NCI-H2029 (cell line): ENCODE measurements around the gene IGF2R.

ENCODE experiments used
- DNase-seq: peaks from one replicate; lab custom pipeline; 2025; lab: John Stamatoyannopoulos, UW

Gene IGF2R

DNA sequence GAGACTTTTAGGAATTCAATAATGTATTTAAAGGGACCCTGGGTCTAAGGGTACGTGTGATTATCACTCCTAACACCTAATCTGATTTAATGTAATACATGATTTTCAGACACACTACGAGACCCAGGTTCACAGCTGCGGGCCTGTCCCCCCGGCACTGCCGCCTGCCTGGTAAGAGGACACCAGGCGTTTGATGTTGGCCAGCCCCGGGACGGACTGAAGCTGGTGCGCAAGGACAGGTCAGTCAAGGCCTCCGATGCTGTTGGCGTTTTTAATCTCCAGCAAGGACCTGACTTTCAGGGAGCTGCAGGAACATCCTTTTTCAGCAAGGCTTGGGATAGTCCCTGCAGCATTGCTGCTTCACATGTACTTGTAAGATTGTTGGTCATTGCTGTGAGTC lies 58.2 kb downstream of the IGF2R start:
- DNase-seq, result no peak

DNA sequence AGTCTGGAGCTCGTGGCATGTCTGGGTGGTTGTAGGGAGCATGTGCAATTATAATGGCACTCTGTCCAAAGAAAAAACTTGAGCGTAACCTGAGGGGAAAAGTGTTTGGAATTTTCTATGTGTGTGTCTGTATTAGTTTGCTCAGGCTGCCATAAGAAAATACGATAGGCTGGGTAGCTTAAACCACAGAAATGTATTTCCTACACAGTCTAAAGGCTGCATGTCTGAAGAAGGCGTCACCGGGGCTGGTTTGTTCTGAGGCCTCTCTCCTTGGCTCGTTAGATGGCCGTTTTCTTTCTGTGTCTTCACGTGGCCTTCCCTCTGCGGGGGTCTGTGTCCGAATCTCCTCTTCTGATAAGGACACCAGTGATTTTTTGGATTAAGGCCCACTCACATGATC lies 59.0 kb downstream of the IGF2R start:
- no peak for DNase-seq

DNA sequence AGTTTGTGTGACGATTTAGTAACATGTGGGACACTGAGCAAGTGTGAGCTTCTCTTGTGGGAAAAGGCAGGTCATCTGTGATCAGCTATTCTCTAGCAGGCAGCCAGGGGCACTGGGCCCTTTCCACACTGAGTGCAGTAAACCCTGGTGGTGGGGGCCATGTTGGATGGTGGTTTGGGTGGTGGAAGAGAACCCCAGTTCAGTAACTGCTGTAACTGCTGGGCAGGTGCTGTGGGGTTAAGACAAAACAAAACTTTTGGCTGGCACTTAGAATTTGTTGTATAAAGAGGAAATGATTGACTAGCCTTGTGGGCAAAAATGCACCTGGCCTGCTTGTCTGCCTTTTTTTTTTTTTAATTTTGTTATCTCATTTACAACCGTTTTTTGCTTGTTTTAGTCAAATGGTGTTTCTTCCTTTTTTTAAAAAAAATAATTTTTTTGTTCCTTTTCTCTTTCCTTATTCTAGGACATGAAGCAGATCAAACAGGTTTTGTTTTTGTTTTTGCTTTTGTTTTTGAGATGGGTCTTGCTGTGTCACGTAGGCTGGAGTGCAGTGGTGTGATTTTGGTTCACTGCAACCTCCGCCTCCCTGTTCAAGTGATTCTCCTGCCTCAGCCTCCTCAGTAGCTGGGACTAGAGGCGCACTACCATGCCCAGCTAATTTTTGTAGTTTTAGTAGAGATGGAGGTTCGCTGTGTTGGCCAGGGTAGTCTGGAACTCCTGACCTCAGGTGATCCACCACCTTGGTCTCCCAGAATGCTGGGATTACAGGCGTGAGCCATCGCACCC lies 59.8 kb downstream of the IGF2R start:
- no peak for DNase-seq

DNA sequence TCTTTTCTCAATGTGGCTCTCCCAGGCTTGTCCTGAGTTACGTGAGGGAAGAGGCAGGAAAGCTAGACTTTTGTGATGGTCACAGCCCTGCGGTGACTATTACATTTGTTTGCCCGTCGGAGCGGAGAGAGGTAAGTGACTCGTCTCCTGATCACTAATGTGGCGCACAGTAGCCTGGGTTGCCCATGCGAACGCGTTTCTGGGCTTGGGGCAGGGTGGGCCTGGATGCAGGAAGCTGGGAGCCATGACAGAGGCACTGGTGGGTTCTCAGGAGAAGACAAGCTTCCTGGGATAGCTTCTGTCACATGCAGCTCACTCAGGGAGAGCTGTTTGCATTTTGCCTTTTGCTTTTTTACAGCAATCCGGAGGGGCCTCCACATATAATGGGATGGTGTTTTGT lies 60.6 kb downstream of the IGF2R start:
- no peak for DNase-seq

DNA sequence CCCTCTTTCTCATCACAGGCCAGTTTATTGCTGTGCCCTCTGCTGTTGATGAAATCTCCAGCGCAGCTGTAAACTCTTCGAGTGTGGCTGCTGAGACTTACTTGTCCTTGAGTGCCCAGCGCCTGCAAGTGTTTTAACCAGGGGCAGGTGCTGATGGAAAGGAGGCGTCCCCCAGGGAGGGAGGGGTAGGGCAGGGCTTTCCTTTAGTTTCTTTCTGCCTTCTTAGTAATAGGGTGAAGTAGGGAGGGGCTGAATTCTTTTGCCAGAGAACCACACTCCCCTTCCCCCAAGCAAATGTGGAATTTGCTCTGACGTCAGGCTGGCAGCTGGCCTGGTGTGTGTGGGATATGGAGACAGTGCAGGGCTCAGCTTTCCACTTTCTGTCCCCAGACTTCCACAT lies 61.2 kb downstream of the IGF2R start:
- peak; percentile 88 for DNase-seq

DNA sequence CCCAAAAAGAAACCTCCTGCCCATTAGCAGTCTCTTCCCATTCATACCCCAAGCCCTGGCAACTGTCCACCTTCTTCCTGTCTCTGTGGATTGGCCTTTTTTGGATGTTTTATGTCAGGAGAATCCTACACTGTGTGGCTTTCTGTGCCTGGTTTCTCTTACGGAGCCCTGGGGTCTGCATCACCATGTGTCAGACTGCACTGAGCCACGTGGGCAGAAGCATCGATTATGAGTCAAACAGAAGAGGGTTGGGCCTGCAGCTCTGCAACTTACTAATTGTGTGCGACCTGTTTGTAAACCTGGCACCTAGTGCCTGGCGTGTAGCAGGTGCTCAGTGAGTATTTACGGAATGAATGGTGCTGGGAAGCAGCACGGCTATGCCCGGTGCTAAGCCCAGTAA lies 62.6 kb downstream of the IGF2R start:
- DNase-seq, result peak; percentile 18

DNA sequence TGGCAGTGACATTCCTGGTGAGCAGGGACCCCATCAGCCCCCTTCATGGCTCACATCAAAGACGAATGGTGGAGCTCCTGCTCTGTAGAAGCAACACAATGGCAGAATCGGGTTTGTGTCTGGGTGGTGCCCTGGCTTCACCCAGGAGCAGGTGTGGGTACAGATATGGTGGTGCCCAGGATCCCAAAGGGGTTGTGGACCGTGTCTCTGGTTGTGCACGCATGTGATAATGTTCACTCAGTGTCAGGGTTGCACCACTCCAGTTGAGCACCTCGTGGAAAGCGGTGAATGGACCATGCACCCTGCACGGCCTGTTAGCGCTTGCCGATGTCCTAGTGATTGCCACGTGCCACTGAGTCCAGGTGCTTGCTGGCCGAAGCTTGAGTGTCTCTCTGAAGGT lies 63.0 kb downstream of the IGF2R start:
- DNase-seq, result no peak

DNA sequence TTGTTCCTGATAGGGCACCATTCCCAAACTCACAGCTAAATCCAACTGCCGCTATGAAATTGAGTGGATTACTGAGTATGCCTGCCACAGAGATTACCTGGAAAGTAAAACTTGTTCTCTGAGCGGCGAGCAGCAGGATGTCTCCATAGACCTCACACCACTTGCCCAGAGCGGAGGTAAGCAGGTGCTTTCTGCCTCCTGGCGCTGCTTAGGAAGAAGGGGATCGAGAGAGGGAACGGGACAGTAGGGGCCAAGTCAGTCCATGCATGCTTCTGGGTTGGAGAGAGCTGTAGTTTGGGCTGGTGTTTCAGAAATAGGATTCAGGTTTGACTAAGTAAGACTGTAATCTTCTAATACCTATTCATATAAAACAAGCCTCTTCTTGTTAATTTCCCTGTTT lies 63.7 kb downstream of the IGF2R start:
- no peak for DNase-seq

DNA sequence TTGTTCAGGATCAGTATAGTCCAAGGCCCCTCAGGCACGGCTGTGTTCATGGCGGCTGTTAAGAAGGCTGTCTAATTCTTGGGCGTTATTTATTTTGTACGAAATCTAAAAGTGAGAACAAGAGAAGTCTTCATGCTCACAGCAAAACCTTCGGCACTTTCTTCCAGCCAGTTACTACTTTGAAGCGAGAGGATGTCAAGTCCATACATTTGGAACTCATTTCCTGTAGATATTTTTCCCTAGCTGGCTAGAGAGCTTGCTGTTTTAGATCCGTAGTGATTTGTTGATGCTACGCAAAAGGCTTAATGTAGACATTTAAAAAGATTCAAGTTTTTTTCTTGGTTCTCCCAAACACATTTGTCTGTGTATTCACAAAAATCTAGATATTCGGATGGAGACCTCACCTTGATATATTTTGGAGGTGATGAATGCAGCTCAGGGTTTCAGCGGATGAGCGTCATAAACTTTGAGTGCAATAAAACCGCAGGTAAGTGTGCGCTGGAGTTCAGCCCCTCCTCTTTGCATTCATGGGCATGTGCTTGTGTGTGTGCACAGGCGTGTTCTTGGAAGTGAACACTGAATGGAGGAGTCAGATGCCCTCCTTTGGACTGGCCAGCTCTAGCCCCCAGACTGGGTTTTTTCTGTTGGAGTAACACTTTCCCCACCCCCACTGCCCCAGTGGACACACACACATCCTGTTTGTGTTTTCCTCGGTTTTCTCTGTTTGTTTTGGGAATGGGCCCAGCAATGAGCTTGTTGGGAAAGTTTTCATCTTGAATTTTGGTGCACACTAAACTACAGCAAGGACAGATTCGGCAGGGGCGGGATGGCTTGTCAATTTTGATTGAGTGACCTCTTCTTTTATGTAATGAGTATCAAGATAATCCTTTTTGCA lies 65.4 kb downstream of the IGF2R start:
- DNase-seq, result no peak

DNA sequence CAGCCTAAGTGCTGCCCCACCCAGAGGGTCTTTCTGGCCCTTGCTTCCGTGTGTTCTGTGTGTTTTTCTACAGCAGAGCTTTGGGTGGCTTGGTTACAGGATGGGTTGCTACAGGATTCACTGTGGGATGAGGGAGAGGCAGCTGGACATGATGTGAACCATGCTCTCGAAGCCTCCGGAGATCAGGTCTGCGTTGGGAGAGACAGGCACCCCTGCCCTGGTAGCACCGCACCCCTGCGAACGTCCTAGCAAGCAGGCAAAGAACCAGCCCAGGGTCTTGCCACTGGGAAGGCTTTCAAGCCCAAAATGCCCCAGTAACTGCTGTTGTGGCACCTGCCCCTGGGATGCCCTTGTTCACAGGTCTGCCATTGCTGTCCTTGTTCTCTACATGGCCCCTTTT lies 66.4 kb downstream of the IGF2R start:
- DNase-seq, result no peak

DNA sequence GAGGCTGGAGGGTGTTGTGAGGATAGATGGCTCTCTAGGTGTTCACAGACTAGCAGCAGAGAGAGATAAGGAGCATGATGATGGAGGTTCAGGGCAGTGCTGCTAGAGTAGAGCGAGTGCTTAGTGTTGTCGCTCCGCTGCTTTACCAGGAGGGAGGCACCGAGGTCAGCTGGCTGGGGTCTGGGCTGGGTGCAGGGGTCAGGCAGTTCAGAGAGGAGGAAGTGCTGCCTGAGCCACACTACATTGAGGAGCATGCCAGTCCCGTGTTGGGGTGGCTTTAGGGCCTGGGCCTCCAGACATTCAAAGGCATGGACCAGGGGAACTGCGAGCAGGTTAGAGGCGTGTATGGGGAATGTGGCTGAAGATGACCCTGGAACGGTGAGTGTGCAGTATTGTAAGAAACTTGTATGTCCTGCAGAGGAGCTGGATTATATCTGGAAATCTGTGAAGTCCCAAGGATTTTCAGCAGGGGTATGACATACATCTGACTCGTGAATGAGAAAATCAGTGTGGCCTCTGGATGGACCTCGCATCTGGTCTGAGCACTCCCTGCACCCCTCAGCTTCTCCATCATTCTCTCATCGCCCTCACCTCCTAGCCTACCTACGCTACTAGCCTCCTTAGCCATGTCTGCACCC lies 66.9 kb downstream of the IGF2R start:
- DNase-seq, result no peak

DNA sequence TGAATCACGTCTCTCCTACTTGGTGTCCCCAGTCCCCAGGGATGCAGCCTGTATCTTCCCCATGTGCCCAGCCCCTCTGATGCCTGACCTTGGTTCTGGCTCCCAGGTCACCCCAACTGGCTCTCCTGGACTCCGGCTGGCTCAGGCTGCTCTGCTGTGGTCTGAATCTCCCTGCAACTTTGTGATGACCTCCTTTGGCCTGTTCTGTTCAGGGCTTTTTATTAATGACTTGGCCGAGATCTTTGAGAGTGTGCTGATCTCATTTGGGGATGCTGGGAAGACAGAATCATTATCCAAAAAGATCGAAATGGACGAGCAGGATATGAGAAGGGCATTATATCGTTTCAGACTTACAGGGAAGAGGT lies 67.4 kb downstream of the IGF2R start:
- DNase-seq, result no peak

DNA sequence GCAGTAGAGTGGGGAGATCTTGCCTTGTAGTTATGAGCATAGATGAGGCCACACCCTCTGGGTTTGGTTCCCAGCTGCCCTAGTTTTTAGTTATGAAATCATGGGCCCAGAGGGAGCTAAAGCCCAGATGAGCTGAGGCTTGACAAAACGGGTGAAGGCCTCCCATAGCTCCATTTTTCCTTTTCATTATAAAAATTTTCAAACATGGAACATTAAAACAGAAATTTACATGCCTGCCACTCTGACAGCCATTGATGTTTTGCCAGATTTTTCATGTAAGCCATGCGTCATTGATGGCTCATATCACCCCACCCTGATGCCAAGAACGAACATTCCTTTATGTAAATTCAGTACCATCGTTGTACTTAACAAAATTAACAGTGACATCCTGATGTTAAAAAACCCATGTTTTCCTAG lies 67.9 kb downstream of the IGF2R start:
- no peak for DNase-seq

DNA sequence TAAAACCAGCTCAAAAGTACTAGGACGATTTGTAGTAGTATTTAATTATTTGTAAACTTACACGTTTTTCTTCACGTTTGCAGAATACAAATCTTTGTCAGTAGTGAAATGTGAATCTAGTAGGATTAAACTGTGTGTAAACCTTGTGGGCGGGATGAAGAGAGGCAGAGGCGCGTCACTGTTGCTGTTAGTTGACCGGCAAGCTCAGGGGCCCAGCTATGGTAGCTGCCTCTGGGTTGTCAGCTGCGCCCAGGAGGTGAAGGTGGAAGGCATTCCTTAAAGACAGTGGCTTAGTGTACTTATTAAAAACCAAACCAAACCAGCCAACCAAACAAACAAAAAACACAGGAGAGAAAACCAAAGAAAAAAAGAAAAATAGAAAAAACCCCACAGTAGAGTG lies 69.6 kb downstream of the IGF2R start:
- no peak for DNase-seq

DNA sequence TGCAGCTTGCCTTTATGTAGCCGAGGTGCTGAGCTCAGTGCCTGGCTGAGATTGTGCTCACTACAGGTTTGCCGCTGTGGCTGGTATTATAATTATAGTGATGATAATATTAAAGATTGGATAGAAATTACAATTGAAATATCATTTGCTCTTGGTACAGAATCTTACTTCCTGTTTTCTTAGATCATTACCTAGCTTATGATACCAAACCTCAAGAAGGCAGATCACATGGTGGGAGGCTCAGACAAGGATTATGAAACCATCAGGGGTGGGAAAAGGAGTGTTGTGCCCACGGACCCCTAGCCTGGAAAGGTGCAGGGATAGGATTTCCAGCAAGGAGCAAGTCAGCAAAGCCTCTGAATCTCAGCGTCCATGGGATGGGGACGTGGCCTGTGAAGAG lies 70.6 kb downstream of the IGF2R start:
- DNase-seq, result no peak

DNA sequence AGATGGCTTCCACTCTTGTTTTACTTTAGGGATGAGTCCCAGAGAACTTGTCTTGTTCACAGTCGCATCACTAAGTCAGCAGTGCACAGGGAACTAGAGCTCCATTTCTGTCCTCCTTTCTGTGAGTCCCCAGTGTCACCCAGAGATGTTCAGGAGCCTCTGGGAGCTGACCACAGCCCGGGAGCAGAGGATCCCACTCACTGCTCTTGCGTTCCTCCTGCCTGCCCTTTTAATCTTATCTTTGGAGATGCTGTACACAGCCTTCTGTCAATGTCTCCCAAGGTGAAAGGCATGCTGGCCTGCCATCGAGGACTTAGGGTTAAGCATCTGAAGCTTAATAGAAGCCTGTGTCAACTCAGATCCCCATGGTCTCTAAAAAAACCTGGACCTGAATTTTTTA lies 71.2 kb downstream of the IGF2R start:
- no peak for DNase-seq

DNA sequence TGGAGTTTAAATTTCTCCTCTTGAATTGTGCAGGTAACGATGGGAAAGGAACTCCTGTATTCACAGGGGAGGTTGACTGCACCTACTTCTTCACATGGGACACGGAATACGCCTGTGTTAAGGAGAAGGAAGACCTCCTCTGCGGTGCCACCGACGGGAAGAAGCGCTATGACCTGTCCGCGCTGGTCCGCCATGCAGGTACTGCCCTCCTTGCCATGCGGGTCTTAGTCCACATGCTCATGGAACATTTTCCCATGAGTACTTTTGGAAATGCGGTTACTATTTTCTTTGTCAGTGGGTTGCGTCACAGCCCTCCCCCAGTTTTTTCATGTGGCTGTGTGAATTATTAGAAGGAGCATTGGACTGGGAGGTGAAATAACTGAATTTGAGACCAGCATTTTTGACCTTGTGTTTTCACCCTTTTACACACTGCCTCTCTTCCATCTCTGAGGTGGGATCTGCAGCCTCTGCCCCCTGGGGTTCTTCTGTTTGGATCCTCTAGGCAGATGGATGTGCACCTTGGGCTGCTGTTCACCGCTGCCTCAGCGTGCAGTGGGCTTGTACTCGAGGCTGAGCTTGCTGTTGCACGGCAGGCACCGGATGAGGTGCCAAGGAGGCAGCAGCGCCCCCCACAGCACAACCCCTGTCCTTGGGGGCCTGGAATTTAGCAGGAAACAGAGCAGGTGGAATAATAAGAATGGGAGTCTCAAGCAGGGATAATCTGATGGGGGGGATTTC lies 71.8 kb downstream of the IGF2R start:
- DNase-seq, result no peak

DNA sequence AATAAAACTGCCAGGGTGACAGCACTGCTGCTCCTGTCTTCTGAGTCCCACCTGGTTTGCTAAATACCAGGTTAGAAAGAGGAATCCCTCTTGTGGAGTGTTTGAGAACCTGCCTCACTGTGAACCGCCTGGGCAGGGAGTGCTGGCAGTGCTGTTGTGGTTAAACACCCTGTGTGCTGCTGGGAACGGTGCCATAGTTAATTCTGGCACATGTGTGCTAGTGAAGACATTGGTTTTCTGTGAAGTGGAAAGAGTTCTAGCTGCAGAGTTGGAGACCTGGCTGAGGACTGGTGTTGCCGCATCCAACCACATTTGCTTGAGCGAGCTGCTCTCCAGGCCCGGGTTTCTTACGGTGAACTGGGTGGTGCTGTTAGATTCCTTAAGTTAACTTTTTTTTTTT lies 72.7 kb downstream of the IGF2R start:
- DNase-seq, result peak; percentile 88

DNA sequence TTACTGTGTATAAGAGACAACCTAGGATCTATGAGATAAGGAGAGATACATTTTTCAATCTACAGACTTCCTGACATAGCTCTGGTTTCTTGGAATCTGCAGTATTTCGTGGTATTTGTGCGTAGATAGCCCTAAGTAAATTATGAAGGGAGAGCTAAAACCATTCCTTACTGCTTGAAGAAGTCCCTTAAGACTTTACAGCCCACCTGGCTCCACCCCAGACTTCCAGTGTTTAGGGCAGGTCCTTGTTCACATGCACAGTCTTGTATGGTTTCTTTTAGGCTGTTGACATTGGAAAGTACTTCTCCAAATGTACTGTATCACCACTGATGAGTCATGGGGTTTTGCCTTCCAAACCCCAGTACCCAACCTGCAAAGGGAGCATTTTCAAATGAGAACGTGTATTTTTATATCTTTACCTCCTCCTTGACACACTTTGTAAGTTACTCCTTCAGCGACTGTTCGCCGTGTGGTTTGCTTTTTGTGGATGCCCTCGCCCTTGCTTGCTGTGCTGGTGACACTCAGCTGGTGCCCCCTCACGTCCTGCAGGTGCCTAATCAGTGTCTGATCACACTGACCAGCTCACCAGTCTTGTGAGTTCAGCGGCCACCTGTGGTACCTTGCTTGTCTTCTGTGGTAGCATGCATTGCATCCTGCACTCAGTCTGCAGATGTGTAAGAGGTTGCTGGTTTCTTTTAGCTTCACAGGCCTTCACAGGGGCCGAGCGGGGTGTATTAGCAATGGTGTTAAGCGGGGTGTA lies 73.3 kb downstream of the IGF2R start:
- DNase-seq, result no peak

DNA sequence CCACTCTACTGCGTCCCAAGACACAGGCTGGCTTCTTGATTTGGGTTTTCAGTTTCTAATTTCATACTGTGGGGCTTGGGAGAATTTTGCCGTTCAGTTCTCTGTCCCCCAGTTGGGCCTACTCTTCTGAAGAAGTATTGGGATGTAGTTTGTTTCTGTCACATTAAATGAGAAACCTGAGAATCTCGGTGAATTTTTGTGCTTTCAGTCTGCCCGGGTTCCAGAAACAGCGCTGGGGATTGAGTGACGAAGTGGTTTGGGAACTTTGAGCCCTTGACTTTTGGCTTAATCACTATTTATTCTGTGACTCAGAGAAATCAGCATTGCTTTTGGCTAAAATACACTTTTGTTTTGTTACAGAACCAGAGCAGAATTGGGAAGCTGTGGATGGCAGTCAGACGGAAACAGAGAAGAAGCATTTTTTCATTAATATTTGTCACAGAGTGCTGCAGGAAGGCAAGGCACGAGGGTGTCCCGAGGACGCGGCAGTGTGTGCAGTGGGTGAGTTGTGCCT lies 74.0 kb downstream of the IGF2R start:
- no peak for DNase-seq

DNA sequence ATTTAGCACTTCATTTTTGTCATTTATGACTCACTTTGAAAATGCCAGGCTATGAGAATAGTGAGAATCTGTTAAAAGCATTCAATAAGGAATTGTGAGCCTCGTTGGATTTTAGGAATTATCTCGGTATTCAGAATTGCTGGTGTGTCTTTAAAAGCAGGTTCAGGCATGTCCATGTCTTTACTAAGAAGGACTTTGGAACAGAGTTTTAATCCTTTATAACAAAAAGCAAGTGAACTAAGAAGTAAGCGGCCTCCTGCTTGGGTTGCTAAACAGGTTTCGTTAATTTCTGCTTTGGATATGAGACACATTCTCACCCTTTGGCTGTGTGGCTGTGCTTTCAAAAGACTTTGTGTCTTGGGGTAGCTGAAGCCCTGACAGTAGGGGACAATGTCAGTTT lies 74.9 kb downstream of the IGF2R start:
- DNase-seq, result no peak
